Mesenchymal stem cell (in vitro differentiated cells and primary cell): Measurements from ENCODE around the gene ARL15.

Source experiments
- DNase-seq: peaks from one replicate; pipeline ENCODE4 v3.0.0-alpha.2; 2013
- H2AFZ ChIP-seq: one replicate; pipeline ENCODE4 v1.6.1; 2013; ENCODE audit warnings: low read depth, mild to moderate bottlenecking, control low read depth, inconsistent platforms, low read length, moderate library complexity
- H2AK5ac ChIP-seq: 2 replicates; pipeline ENCODE4 v1.6.1; 2013; ENCODE audit warnings: low read length, moderate library complexity, mild to moderate bottlenecking, inconsistent platforms; ENCODE audit not compliant: severe bottlenecking
- H2BK120ac ChIP-seq: one replicate; pipeline ENCODE4 v1.6.1; 2013; ENCODE audit warnings: low read depth, mild to moderate bottlenecking, inconsistent platforms, low read length, moderate library complexity
- H2BK12ac ChIP-seq, 2 experiments: one replicate each; pipeline ENCODE4 v1.6.1; 2013; ENCODE audit warnings: inconsistent platforms in 2 of 2, low read length in 2 of 2, mild to moderate bottlenecking in 2 of 2, moderate library complexity in 2 of 2, control low read depth in 1 of 2
- H2BK15ac ChIP-seq: one replicate; pipeline ENCODE4 v1.6.1; 2013; ENCODE audit warnings: mild to moderate bottlenecking, low read depth, inconsistent platforms; ENCODE audit not compliant: poor library complexity, severe bottlenecking
- H2BK5ac ChIP-seq: 2 replicates; pipeline ENCODE4 v1.6.1; 2013; ENCODE audit warnings: low read depth, mild to moderate bottlenecking, low read length, control low read depth, inconsistent platforms; ENCODE audit not compliant: poor library complexity, severe bottlenecking
- H3K14ac ChIP-seq, 2 experiments: one replicate each; pipeline ENCODE4 v1.6.1; 2013; ENCODE audit warnings: inconsistent platforms in 2 of 2, low read length in 2 of 2, control low read depth in 1 of 2, mild to moderate bottlenecking in 1 of 2, moderate library complexity in 1 of 2
- H3K18ac ChIP-seq, 2 experiments: one replicate each; pipeline ENCODE4 v1.6.1; 2013; ENCODE audit warnings: inconsistent platforms in 2 of 2, low read length in 2 of 2, control low read depth in 1 of 2, low read depth in 1 of 2, mild to moderate bottlenecking in 1 of 2
- H3K23ac ChIP-seq, 2 experiments: one replicate each; pipeline ENCODE4 v1.6.1; 2013; ENCODE audit warnings: inconsistent platforms in 2 of 2, low read length in 2 of 2, mild to moderate bottlenecking in 2 of 2, moderate library complexity in 2 of 2, control low read depth in 1 of 2
- H3K27ac ChIP-seq: 2 replicates; pipeline ENCODE4 v1.5.1; 2013; ENCODE audit warnings: mild to moderate bottlenecking, moderate library complexity, low read length, control low read depth, inconsistent platforms; ENCODE audit not compliant: poor library complexity, severe bottlenecking
- H3K27me3 ChIP-seq, 2 experiments: 2 replicates each; pipeline versions ENCODE4 v1.6.1 to v1.7.0; 2013; ENCODE audit warnings: low read length in 2 of 2, mild to moderate bottlenecking in 2 of 2, moderate library complexity in 2 of 2, control low read depth in 1 of 2, inconsistent platforms in 1 of 2; ENCODE audit not compliant: control insufficient read depth in 1 of 2, insufficient read depth in 1 of 2
- H3K36me3 ChIP-seq, 2 experiments: 2 replicates each; pipeline versions ENCODE4 v1.6.1 to v1.7.0; 2013; ENCODE audit warnings: low read length in 2 of 2, control low read depth in 1 of 2, inconsistent platforms in 1 of 2, low read depth in 1 of 2, mild to moderate bottlenecking in 1 of 2; ENCODE audit not compliant: insufficient read depth in 2 of 2, control insufficient read depth in 1 of 2
- H3K4ac ChIP-seq, 2 experiments: one replicate each; pipeline ENCODE4 v1.6.1; 2013; ENCODE audit warnings: inconsistent platforms in 2 of 2, low read length in 2 of 2, mild to moderate bottlenecking in 2 of 2, moderate library complexity in 2 of 2, control low read depth in 1 of 2, low read depth in 1 of 2
- H3K4me1 ChIP-seq: 2 replicates; pipeline ENCODE4 v1.6.1; 2013; ENCODE audit warnings: low read depth, low read length, control low read depth; ENCODE audit not compliant: control insufficient read depth, insufficient read depth
- H3K4me2 ChIP-seq: 2 replicates; pipeline ENCODE4 v1.6.1; 2013; ENCODE audit warnings: low read length, mild to moderate bottlenecking, inconsistent platforms; ENCODE audit not compliant: poor library complexity, severe bottlenecking
- H3K4me3 ChIP-seq, 2 experiments: 2 replicates each; pipeline versions ENCODE4 v1.5.1 to v1.7.0; 2013; ENCODE audit warnings: low read length in 2 of 2, mild to moderate bottlenecking in 2 of 2, control low read depth in 1 of 2, low read depth in 1 of 2; ENCODE audit not compliant: insufficient read depth in 1 of 2
- H3K79me1 ChIP-seq: replicated peaks from 2 replicates; pipeline ENCODE4 v1.6.1; 2013; ENCODE audit warnings: mild to moderate bottlenecking, control low read depth, low read length, inconsistent platforms; ENCODE audit not compliant: poor library complexity, severe bottlenecking
- H3K9ac ChIP-seq: 2 replicates; pipeline ENCODE4 v1.7.0; 2013; ENCODE audit warnings: mild to moderate bottlenecking, low read length, moderate library complexity
- H3K9me3 ChIP-seq: 2 replicates; pipeline ENCODE4 v1.7.0; 2013; ENCODE audit warnings: mild to moderate bottlenecking, low read length; ENCODE audit not compliant: control insufficient read depth
- H4K8ac ChIP-seq: one replicate; pipeline ENCODE4 v1.6.1; 2013; ENCODE audit warnings: inconsistent platforms, mild to moderate bottlenecking, low read length, moderate library complexity
- H4K91ac ChIP-seq: one replicate; pipeline ENCODE4 v1.6.1; 2013; ENCODE audit warnings: mild to moderate bottlenecking, low read length, inconsistent platforms
- WGBS: methylation state at CpG from one replicate; pipeline ENCODE4 v1.1.7; 2013; ENCODE audit warnings: mixed read lengths; 5-methylcytosine and 5-hydroxymethylcytosine counted together

ARL15 gene

GRCh38 chr5:54103871-54104270 lies 206.5 kb downstream of the ARL15 start:
- H3K18ac ChIP-seq, result no peak overlapping the region
- H2AFZ ChIP-seq, result no peak overlapping the region
- H4K91ac ChIP-seq, result no peak overlapping the region
- H3K27me3 ChIP-seq, result no peaks in the 10 kb centered on the region
- H3K9ac ChIP-seq, result no peak overlapping the region
- no peak overlapping the region for H2BK15ac ChIP-seq
- H2BK12ac ChIP-seq, result no peak overlapping the region
- 100% methylated on average over 1 of the region's 1 CpG for WGBS
- no peak overlapping the region for H2BK120ac ChIP-seq
- H3K27ac ChIP-seq, result no peak overlapping the region
- no peak overlapping the region for H3K4me3 ChIP-seq
- no peaks in the 10 kb centered on the region for H3K79me1 ChIP-seq
- no peak overlapping the region for H2BK5ac ChIP-seq
- no peak overlapping the region for H4K8ac ChIP-seq
- no peak overlapping the region for H2AK5ac ChIP-seq
- H3K36me3 ChIP-seq, result no peaks in the 10 kb centered on the region
- H3K4ac ChIP-seq, result no peak overlapping the region
- H3K23ac ChIP-seq, result no peak overlapping the region
- no peaks in the 10 kb centered on the region for H3K4me1 ChIP-seq
- H3K9me3 ChIP-seq, result no peaks in the 10 kb centered on the region
- H3K14ac ChIP-seq, result no peak overlapping the region
- H3K4me2 ChIP-seq, result no peak overlapping the region
- no peak for DNase-seq

DNA sequence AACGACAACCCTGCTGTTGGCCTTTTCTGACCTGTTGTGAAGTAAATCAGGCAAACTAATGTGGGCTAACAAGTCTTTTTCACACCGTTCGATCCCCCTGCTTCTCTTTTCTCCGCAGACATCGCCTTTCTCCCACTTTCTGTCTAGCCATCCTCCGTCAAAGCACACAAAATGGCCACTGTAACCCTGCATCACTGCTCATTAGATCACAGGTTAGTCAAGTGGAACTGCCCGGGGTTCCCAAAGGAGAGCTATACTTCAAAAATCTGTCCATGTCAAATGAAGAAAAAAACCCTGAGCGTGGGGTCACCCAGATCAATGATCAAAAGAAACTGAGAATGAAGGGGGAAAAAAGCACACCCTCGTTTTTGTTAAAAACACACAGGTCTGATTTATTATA lies 212.1 kb downstream of the ARL15 start:
- Histone ChIP-seq H3K27me3 (no peaks in the 10 kb centered on the region), H3K4me3 (no peak overlapping the region), H3K14ac (peak overlapping the region in 1 of 2 experiments; percentile 20), H3K4me1 (peaks cover 1% of the 10 kb centered on the region), H3K27ac (no peak overlapping the region), H4K91ac (no peak overlapping the region), H3K9ac (no peak overlapping the region), H3K4me2 (no peak overlapping the region), H3K9me3 (no peaks in the 10 kb centered on the region), H2BK5ac (no peak overlapping the region), H2AFZ (no peak overlapping the region), H4K8ac (no peak overlapping the region), H3K23ac (peak overlapping the region in 1 of 2 experiments; percentile 89), H2AK5ac (no peak overlapping the region), H3K4ac (no peak overlapping the region), H3K18ac (no peak overlapping the region), H2BK15ac (no peak overlapping the region), H3K79me1 (peaks cover 2% of the 10 kb centered on the region), H2BK120ac (no peak overlapping the region), H2BK12ac (no peak overlapping the region), H3K36me3 (no peaks in the 10 kb centered on the region)
- WGBS, result 93% methylated on average over 9 of the region's 9 CpGs
- no peak for DNase-seq

- H3K79me1 ChIP-seq, result peaks cover 2% of the 10 kb centered on the region
- no peak overlapping the region for H3K4ac ChIP-seq
- H3K27me3 ChIP-seq, result no peaks in the 10 kb centered on the region
- H2BK120ac ChIP-seq, result no peak overlapping the region
- no peak overlapping the region for H3K4me2 ChIP-seq
- H3K4me1 ChIP-seq, result peaks cover 6% of the 10 kb centered on the region
- H3K14ac ChIP-seq, result no peak overlapping the region
- H3K4me3 ChIP-seq, result no peak overlapping the region
- DNase-seq, result no peak
- no peak overlapping the region for H2BK12ac ChIP-seq
- no peak overlapping the region for H3K18ac ChIP-seq
- no peak overlapping the region for H3K23ac ChIP-seq
- H4K91ac ChIP-seq, result no peak overlapping the region
- H3K9me3 ChIP-seq, result no peaks in the 10 kb centered on the region
- no peak overlapping the region for H3K27ac ChIP-seq
- H3K9ac ChIP-seq, result no peak overlapping the region
- no peak overlapping the region for H2BK15ac ChIP-seq
- no peak overlapping the region for H2BK5ac ChIP-seq
- H2AFZ ChIP-seq, result no peak overlapping the region
- no peak overlapping the region for H2AK5ac ChIP-seq
- no peaks in the 10 kb centered on the region for H3K36me3 ChIP-seq
- no peak overlapping the region for H4K8ac ChIP-seq
Measured at GRCh38 chr5:54095969-54096368, 214.4 kb downstream of the ARL15 start.

DNA sequence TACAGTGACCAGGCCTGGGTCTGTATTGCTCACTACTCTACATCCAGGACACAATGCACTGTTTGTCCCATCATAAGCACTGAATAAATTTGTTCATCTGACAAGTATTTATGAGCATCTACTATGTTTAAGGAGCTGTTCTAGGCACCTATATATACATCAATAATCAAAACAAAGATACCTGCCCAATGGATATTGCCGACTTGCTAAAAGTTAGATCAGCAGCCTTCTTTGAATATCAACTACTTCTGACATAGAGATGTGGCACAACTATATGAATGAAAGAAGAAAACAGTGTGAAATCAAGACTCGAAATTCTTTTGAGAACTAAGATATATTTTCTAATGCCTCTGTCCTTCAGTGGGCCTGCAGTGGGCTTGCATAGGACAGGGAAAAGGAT lies 215.7 kb downstream of the ARL15 start:
- WGBS, result no CpG with 5 or more reads among the region's 2 CpGs
- Histone ChIP-seq H2BK120ac (no peak overlapping the region), H3K4me1 (peaks cover 6% of the 10 kb centered on the region), H2BK12ac (no peak overlapping the region), H3K4me3 (no peak overlapping the region), H4K8ac (no peak overlapping the region), H3K23ac (no peak overlapping the region), H2BK15ac (no peak overlapping the region), H2BK5ac (no peak overlapping the region), H4K91ac (no peak overlapping the region), H3K27me3 (no peaks in the 10 kb centered on the region), H2AK5ac (no peak overlapping the region), H3K9ac (no peak overlapping the region), H3K27ac (no peak overlapping the region), H3K14ac (no peak overlapping the region), H3K4ac (no peak overlapping the region), H2AFZ (no peak overlapping the region), H3K4me2 (no peak overlapping the region), H3K79me1 (peaks cover 2% of the 10 kb centered on the region), H3K9me3 (no peaks in the 10 kb centered on the region), H3K36me3 (no peaks in the 10 kb centered on the region), H3K18ac (no peak overlapping the region)
- DNase-seq, result no peak
